Endothelial cell of umbilical vein (primary cell): ENCODE data around the gene AMOT. TPM values are rescaled to one million over a fixed set of nuclear protein-coding genes. Genes with fewer than 3 reads are reported as not detected.

Source experiments
- BruUV-seq: library from RNA; stranded (reverse); fragments of 400-500 nt; replicated peaks from 2 replicates; lab custom pipeline; 2021; lab: Mats Ljungman, UMichigan
- CTCF ChIA-PET: fragments of 300-600, 350-600 bp; sonication (Branson Sonifier 250); formaldehyde crosslinking; loops from one replicate; lab custom pipeline; 2021; ENCODE audit warnings: antibody characterized with exemption, inconsistent platforms; lab: Charles Lee
- POLR2A ChIA-PET: fragments of 300-600, 350-600 bp; sonication (Branson Sonifier 250); formaldehyde crosslinking; loops from one replicate; lab custom pipeline; 2021; ENCODE audit warnings: antibody characterized with exemption, inconsistent platforms; lab: Charles Lee
- DNase-seq: peaks from one replicate; pipeline ENCODE4 v3.0.0-alpha.2; 2011; ENCODE audit warnings: low read depth, low spot score
- FAIRE-seq: peaks from 2 replicates; lab custom pipeline; 2011; peaks lifted over from hg19 to GRCh38; lab: Jason Lieb, UNC
- H2AFZ ChIP-seq: 2 replicates; pipeline ENCODE4 v1.6.0; 2012; ENCODE audit warnings: low read depth, low read length, control low read depth, inconsistent platforms
- H3K27ac ChIP-seq: 2 replicates; pipeline ENCODE4 v1.5.1; 2011; ENCODE audit warnings: low read depth, mild to moderate bottlenecking, control low read depth, low read length, moderate library complexity; ENCODE audit not compliant: insufficient read depth
- H3K27me3 ChIP-seq, 2 experiments: 2 replicates each; pipeline versions ENCODE4 v1.6.0 to v1.6.1; 2011; ENCODE audit warnings: low read length in 2 of 2, mixed read lengths in 1 of 2; ENCODE audit not compliant: control insufficient read depth in 2 of 2, insufficient read depth in 2 of 2
- H3K36me3 ChIP-seq, 2 experiments: 2 replicates in 1 of 2; 3 replicates in 1 of 2; pipeline ENCODE4 v1.5.1; 2011; ENCODE audit warnings: low read length in 2 of 2, mild to moderate bottlenecking in 1 of 2, moderate library complexity in 1 of 2; ENCODE audit not compliant: control insufficient read depth in 2 of 2, insufficient read depth in 2 of 2; ENCODE audit errors: extremely low read depth in 1 of 2
- H3K4me1 ChIP-seq: 3 replicates; pipeline ENCODE4 v1.5.1; 2011; ENCODE audit warnings: mild to moderate bottlenecking, low read length; ENCODE audit not compliant: control insufficient read depth, insufficient read depth; ENCODE audit errors: extremely low read depth
- H3K4me2 ChIP-seq: 2 replicates; pipeline ENCODE4 v1.6.1; 2011; ENCODE audit warnings: low read length, control low read depth, mixed read lengths; ENCODE audit not compliant: insufficient read depth
- H3K4me3 ChIP-seq, 3 experiments: fragments of 200-600 bp in 1 of 3; sonication (generic), shearing (Covaris generic) in 1 of 3; replicated peaks in 1 of 3; 2 replicates each; pipeline ENCODE4 v1.5.1; 2011 to 2016; ENCODE audit warnings: control low read depth in 3 of 3, low read length in 3 of 3, mild to moderate bottlenecking in 2 of 3, inconsistent platforms in 1 of 3, low read depth in 1 of 3, moderate library complexity in 1 of 3; ENCODE audit not compliant: insufficient read depth in 1 of 3
- H3K79me2 ChIP-seq: 2 replicates; pipeline ENCODE4 v1.6.0; 2012; ENCODE audit warnings: low read length, inconsistent platforms; ENCODE audit not compliant: control insufficient read depth, insufficient read depth
- H3K9ac ChIP-seq: replicated peaks from 2 replicates; pipeline ENCODE3; 2011; ENCODE audit warnings: low read length, control low read depth; ENCODE audit not compliant: insufficient read depth; ENCODE audit errors: extremely low read depth
- H3K9me1 ChIP-seq: replicated peaks from 3 replicates; pipeline ENCODE4 v1.6.0; 2011; ENCODE audit warnings: mild to moderate bottlenecking, low read length; ENCODE audit not compliant: control insufficient read depth, insufficient read depth; ENCODE audit errors: extremely low read depth
- H3K9me3 ChIP-seq: replicated peaks from 2 replicates; pipeline ENCODE4 v1.5.1; 2012; ENCODE audit warnings: low read length, inconsistent platforms; ENCODE audit not compliant: control insufficient read depth, insufficient read depth
- H4K20me1 ChIP-seq: replicated peaks from 2 replicates; pipeline ENCODE3; 2011; ENCODE audit warnings: mild to moderate bottlenecking, low read length; ENCODE audit not compliant: control insufficient read depth, insufficient read depth; ENCODE audit errors: extremely low read depth
- EZH2 ChIP-seq: IDR thresholded peaks from 2 replicates; pipeline ENCODE4 v1.6.1; 2012; ENCODE audit warnings: borderline replicate concordance, low read depth, mild to moderate bottlenecking, moderate library complexity, low read length, inconsistent platforms; ENCODE audit not compliant: severe bottlenecking
- FOS ChIP-seq: IDR thresholded peaks from 2 replicates; pipeline ENCODE4 v1.6.1; 2011; ENCODE audit warnings: mild to moderate bottlenecking, low read length, moderate library complexity, borderline replicate concordance; ENCODE audit not compliant: insufficient read depth
- GATA2 ChIP-seq: IDR thresholded peaks from 2 replicates; pipeline ENCODE4 v1.7.0; 2011; ENCODE audit warnings: low read depth, mild to moderate bottlenecking, moderate library complexity, mixed read lengths, low read length; ENCODE audit not compliant: insufficient read length, insufficient read depth
- JUN ChIP-seq: IDR thresholded peaks from 2 replicates; pipeline ENCODE4 v1.6.1; 2011; ENCODE audit warnings: borderline replicate concordance, low read depth; ENCODE audit not compliant: insufficient read length, insufficient read depth
- MYC ChIP-seq: IDR thresholded peaks from one replicate; pipeline ENCODE4 v1.6.1; 2011; ENCODE audit warnings: mild to moderate bottlenecking, low read depth, low read length
- POLR2A ChIP-seq: IDR thresholded peaks from 2 replicates; pipeline ENCODE4 v1.6.1; 2012; ENCODE audit warnings: low read depth, mild to moderate bottlenecking, control low read depth, low read length
- POLR2AphosphoS5 ChIP-seq: IDR thresholded peaks from 2 replicates; pipeline ENCODE4 v1.6.1; 2012; ENCODE audit warnings: low read depth, mild to moderate bottlenecking, control low read depth, low read length, moderate library complexity; ENCODE audit not compliant: insufficient read depth
- dilution Hi-C: fragments of 300-500 bp; cut with MboI; formaldehyde crosslinking; loops from one replicate; pipeline ENCODE4 v1.15.0; 2019; ENCODE audit warnings: low sequenced_read_pairs; ENCODE audit not compliant: extremely low pct_ligation_motif_present
- intact Hi-C: fragments of 100-400 bp; cut with micrococcal nuclease; formaldehyde crosslinking; loops from one replicate; pipeline ENCODE4 v1.10.0; 2022
- polyA plus RNA-seq, 4 experiments: library from polyadenylated mRNA; depleted of rRNA in 3 of 4; stranded (reverse) in 3 of 4; unstranded in 1 of 4; fragments of >200 nt; gene quantifications; 2 replicates each; pipeline versions ENCODE4 v1.2.1 to v1.2.3, GENCODE V29; 2011 to 2012; ENCODE audit warnings: missing spikeins in 1 of 4
- total RNA-seq: library from RNA; stranded (reverse); gene quantifications from 2 replicates; pipeline ENCODE4 v1.2.3, GENCODE V29; 2021
- TF ChIP-seq, protein P1 (sequence below), 2 donors: IDR thresholded peaks; 1 replicate in 1 of 2; 2 replicates in 1 of 2; pipeline ENCODE4 v1.5.1; 2011; ENCODE audit warnings: low read length in 2 of 2, mild to moderate bottlenecking in 2 of 2, moderate library complexity in 2 of 2, control low read depth in 1 of 2, inconsistent platforms in 1 of 2, low read depth in 1 of 2; ENCODE audit not compliant: insufficient read depth in 1 of 2; ENCODE audit errors: extremely low read depth in 1 of 2
- TF ChIP-seq, protein P2 (sequence below): IDR thresholded peaks from 2 replicates; pipeline ENCODE4 v1.6.1; 2011; ENCODE audit not compliant: insufficient read depth, insufficient read length

The AMOT gene
- total and polyA plus RNA-seq, 2 donors (not counting 3 experiments of a cell fraction or from before 2014, with no cell fraction given) = 0.68 to 3.5 TPM

DNA sequence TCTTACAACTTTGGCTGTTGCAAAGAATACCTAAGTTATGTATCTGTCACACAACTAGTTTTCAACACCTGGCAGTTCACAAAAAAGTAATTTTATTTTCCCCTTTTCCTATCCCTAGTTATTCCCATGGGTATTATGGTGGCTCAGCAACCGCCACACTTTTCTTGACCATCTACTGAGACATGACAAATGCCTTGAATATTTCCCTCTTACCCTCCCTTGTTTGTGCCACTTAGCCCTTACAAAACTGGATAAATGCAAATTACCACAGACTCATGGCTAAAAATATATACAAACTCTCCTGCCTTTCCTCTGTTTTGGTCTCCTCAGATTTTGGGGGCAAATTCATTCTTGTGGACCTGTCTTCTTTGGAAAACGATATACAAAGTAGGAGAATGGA, 72.1 kb downstream of the AMOT start:
- FAIRE-seq (no peak), DNase-seq (no peak)
- Histone ChIP-seq H3K9me3 (no peaks in the 10 kb centered on the region), H2AFZ (no peak overlapping the region), H3K79me2 (no peaks in the 10 kb centered on the region), H3K27ac (no peak overlapping the region), H3K9ac (no peak overlapping the region), H3K27me3 (no peaks in the 10 kb centered on the region), H3K4me3 (no peak overlapping the region), H3K4me1 (no peaks in the 10 kb centered on the region), H4K20me1 (no peaks in the 10 kb centered on the region), H3K36me3 (no peaks in the 10 kb centered on the region), H3K9me1 (no peaks in the 10 kb centered on the region), H3K4me2 (no peak overlapping the region)
- BruUV-seq = no TSS peak
- TF ChIP-seq EZH2 = no peak
- no peak for TF ChIP-seq POLR2A
- TF ChIP-seq POLR2AphosphoS5 = no peak
- TF ChIP-seq MYC = no peak
- TF ChIP-seq, protein P1, sequence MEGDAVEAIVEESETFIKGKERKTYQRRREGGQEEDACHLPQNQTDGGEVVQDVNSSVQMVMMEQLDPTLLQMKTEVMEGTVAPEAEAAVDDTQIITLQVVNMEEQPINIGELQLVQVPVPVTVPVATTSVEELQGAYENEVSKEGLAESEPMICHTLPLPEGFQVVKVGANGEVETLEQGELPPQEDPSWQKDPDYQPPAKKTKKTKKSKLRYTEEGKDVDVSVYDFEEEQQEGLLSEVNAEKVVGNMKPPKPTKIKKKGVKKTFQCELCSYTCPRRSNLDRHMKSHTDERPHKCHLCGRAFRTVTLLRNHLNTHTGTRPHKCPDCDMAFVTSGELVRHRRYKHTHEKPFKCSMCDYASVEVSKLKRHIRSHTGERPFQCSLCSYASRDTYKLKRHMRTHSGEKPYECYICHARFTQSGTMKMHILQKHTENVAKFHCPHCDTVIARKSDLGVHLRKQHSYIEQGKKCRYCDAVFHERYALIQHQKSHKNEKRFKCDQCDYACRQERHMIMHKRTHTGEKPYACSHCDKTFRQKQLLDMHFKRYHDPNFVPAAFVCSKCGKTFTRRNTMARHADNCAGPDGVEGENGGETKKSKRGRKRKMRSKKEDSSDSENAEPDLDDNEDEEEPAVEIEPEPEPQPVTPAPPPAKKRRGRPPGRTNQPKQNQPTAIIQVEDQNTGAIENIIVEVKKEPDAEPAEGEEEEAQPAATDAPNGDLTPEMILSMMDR (IDR thresholded peaks at IDR 0.05; ENCODE audit: extremely low read depth in 1 of 2, insufficient read depth in 1 of 2, low read depth in 1 of 2, low read length in 2 of 2) = no peak
- no peak for TF ChIP-seq FOS
- no peak for TF ChIP-seq GATA2
- no peak for TF ChIP-seq JUN
- TF ChIP-seq, protein P2, sequence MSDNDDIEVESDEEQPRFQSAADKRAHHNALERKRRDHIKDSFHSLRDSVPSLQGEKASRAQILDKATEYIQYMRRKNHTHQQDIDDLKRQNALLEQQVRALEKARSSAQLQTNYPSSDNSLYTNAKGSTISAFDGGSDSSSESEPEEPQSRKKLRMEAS = no peak
- ChIA-PET CTCF (no interaction called here), POLR2A (no interaction called here)
- intact Hi-C loops = no loop called here
- dilution Hi-C loops = no loop called here
